Neural cell (in vitro differentiated cells): Measurements from ENCODE around the gene RSRP1.

Experiments
- EZH2 ChIP-seq: fragments of 200-600, 300-800 bp; shearing (Covaris generic), sonication (generic); IDR thresholded peaks from 2 replicates; pipeline ENCODE4 v1.6.1; 2014; ENCODE audit warnings: antibody characterized with exemption, low read length, borderline replicate concordance, mild to moderate bottlenecking; ENCODE audit not compliant: insufficient read depth, poor library complexity, severe bottlenecking
- POLR2AphosphoS5 ChIP-seq: IDR thresholded peaks from 2 replicates; pipeline ENCODE4 v1.6.1; 2012
- RAD21 ChIP-seq: fragments of 450-650 bp; conservative IDR thresholded peaks from 2 replicates; pipeline ENCODE4 v1.6.1; 2014; ENCODE audit warnings: antibody characterized with exemption, mild to moderate bottlenecking, moderate library complexity
- SMC3 ChIP-seq: fragments of 450-650 bp; conservative IDR thresholded peaks from 2 replicates; pipeline ENCODE4 v1.6.1; 2014; ENCODE audit warnings: antibody characterized with exemption, mild to moderate bottlenecking, moderate library complexity; ENCODE audit not compliant: poor library complexity
- TAF1 ChIP-seq: IDR thresholded peaks from 2 replicates; pipeline ENCODE4 v1.6.1; 2012; ENCODE audit warnings: low read depth
- TF ChIP-seq, protein P1 (sequence below): fragments of 450-650 bp; IDR thresholded peaks from 2 replicates; pipeline ENCODE4 v1.5.1; 2014; ENCODE audit warnings: antibody characterized with exemption, mild to moderate bottlenecking, moderate library complexity; ENCODE audit not compliant: poor library complexity, severe bottlenecking
- TF ChIP-seq, protein P2 (sequence below): IDR thresholded peaks from 2 replicates; pipeline ENCODE4 v1.6.1; 2012; ENCODE audit warnings: borderline replicate concordance

DNA sequence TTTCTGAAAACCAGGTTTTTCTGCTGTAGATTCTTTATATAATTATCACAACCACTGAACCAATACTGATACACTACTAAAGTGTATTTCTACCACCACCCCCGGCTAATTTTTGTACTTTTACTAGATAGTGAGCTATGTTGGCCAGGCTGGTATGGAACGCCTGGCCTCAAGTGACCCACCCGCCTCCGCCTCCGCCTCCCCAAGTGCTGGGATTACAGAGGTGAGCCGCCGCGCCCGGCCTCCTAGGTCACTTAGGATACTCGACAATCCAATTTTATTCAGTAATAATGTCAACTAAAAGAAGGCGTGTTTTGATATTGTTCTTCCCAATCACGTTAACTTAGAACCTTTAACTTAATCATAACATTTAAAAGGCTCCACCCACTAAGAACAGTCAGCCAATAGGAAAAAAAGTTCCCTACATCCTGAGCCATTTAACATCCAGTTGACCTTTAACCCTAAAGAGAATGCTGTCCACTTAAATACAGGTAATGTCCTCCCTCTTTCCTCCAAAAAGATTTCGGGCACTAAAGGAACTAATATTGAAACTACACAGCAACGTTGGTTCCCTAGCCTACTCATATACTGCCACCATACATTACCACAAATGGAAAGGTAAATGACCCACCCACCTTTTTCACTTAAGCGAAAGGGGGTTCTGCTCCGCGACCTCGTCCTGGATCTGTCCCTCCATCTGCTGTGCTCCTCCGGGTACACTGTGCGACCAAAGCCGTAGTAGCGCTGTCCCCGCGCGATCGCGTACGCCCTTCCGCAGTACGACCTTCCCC is 1.2 kb downstream of the RSRP1 start:
- TF ChIP-seq, protein P1, sequence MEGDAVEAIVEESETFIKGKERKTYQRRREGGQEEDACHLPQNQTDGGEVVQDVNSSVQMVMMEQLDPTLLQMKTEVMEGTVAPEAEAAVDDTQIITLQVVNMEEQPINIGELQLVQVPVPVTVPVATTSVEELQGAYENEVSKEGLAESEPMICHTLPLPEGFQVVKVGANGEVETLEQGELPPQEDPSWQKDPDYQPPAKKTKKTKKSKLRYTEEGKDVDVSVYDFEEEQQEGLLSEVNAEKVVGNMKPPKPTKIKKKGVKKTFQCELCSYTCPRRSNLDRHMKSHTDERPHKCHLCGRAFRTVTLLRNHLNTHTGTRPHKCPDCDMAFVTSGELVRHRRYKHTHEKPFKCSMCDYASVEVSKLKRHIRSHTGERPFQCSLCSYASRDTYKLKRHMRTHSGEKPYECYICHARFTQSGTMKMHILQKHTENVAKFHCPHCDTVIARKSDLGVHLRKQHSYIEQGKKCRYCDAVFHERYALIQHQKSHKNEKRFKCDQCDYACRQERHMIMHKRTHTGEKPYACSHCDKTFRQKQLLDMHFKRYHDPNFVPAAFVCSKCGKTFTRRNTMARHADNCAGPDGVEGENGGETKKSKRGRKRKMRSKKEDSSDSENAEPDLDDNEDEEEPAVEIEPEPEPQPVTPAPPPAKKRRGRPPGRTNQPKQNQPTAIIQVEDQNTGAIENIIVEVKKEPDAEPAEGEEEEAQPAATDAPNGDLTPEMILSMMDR, result no peak
- TF ChIP-seq POLR2AphosphoS5 (no peak), TAF1 (no peak), SMC3 (no peak), RAD21 (no peak), EZH2 (no peak)
- TF ChIP-seq, protein P2, sequence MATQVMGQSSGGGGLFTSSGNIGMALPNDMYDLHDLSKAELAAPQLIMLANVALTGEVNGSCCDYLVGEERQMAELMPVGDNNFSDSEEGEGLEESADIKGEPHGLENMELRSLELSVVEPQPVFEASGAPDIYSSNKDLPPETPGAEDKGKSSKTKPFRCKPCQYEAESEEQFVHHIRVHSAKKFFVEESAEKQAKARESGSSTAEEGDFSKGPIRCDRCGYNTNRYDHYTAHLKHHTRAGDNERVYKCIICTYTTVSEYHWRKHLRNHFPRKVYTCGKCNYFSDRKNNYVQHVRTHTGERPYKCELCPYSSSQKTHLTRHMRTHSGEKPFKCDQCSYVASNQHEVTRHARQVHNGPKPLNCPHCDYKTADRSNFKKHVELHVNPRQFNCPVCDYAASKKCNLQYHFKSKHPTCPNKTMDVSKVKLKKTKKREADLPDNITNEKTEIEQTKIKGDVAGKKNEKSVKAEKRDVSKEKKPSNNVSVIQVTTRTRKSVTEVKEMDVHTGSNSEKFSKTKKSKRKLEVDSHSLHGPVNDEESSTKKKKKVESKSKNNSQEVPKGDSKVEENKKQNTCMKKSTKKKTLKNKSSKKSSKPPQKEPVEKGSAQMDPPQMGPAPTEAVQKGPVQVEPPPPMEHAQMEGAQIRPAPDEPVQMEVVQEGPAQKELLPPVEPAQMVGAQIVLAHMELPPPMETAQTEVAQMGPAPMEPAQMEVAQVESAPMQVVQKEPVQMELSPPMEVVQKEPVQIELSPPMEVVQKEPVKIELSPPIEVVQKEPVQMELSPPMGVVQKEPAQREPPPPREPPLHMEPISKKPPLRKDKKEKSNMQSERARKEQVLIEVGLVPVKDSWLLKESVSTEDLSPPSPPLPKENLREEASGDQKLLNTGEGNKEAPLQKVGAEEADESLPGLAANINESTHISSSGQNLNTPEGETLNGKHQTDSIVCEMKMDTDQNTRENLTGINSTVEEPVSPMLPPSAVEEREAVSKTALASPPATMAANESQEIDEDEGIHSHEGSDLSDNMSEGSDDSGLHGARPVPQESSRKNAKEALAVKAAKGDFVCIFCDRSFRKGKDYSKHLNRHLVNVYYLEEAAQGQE, result no peak
